ENCODE data around the gene PRKCE. TPM values are rescaled to one million over a fixed set of nuclear protein-coding genes. Genes with fewer than 3 reads are reported as not detected.

PRKCE gene
- total and polyA plus RNA-seq, 7 donors = 3.0 to 22.8 (median 16.1) TPM

- DNase-seq (no peak), ATAC-seq (no peak)
- intact Hi-C loops (cut with DNase I) = no loop called here
- no peaks in the 10 kb centered on the region for H3K9me3 ChIP-seq
- H3K27me3 ChIP-seq (ENCODE audit: insufficient read depth in 3 of 3, low read length in 2 of 3) = no peaks in the 10 kb centered on the region
- H3K36me3 ChIP-seq (ENCODE audit: insufficient read depth in 1 of 2, low read depth in 1 of 2) = no peaks in the 10 kb centered on the region
- TF ChIP-seq, protein P1, sequence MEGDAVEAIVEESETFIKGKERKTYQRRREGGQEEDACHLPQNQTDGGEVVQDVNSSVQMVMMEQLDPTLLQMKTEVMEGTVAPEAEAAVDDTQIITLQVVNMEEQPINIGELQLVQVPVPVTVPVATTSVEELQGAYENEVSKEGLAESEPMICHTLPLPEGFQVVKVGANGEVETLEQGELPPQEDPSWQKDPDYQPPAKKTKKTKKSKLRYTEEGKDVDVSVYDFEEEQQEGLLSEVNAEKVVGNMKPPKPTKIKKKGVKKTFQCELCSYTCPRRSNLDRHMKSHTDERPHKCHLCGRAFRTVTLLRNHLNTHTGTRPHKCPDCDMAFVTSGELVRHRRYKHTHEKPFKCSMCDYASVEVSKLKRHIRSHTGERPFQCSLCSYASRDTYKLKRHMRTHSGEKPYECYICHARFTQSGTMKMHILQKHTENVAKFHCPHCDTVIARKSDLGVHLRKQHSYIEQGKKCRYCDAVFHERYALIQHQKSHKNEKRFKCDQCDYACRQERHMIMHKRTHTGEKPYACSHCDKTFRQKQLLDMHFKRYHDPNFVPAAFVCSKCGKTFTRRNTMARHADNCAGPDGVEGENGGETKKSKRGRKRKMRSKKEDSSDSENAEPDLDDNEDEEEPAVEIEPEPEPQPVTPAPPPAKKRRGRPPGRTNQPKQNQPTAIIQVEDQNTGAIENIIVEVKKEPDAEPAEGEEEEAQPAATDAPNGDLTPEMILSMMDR (IDR thresholded peaks at IDR 0.05) = no peak
- no peak overlapping the region for H3K27ac ChIP-seq
- no peaks in the 10 kb centered on the region for H3K4me1 ChIP-seq
- no peak overlapping the region for H3K4me3 ChIP-seq
- 65 to 74% (median 72%) methylated on average over 3 of the region's 3 CpGs for WGBS, 3 donors
These were observed 247.3 kb downstream of the PRKCE start for GRCh38 chr2:45898819-45899218.

DNA sequence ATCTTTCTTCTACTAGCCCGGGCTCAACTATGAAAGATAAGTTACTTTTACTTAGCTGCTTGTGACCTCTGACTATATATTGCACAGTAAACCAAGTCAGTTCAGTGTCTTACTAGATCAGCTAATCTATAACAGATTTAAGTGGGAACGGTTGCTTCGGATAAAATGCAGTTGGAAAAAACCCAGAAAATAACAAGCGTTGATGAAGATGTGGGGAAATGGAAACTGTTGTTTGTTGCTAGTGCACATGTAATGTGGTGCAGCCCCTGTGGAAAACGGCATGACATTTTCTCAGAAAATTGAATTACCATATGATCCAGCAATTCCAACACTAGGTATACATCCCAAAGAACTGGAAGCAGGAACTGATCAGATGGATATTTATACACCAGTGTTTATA is 248.5 kb downstream of the PRKCE start:
- TF ChIP-seq, protein P1 (IDR thresholded peaks at IDR 0.05) = no peak
- ATAC-seq = no peak
- Histone ChIP-seq H3K9me3 (no peaks in the 10 kb centered on the region), H3K36me3 (ENCODE audit: insufficient read depth in 1 of 2, low read depth in 1 of 2) (no peaks in the 10 kb centered on the region), H3K4me1 (no peaks in the 10 kb centered on the region), H3K4me3 (no peak overlapping the region), H3K27me3 (ENCODE audit: insufficient read depth in 3 of 3, low read length in 2 of 3) (no peaks in the 10 kb centered on the region), H3K27ac (no peak overlapping the region)
- DNase-seq = no peak
- WGBS, 3 donors = 81 to 85% (median 85%) methylated on average over 5 of the region's 5 CpGs
- intact Hi-C loops (cut with DNase I) = no loop called here

GRCh38 chr2:45901468-45902032 is 250.1 kb downstream of the PRKCE start:
- H3K27ac ChIP-seq = no peak overlapping the region
- 91 to 97% (median 93%) methylated on average over 7 of the region's 7 CpGs for WGBS, 3 donors
- no peaks in the 10 kb centered on the region for H3K9me3 ChIP-seq
- DNase-seq = no peak
- ATAC-seq = no peak
- TF ChIP-seq, protein P1 (IDR thresholded peaks at IDR 0.05) = no peak
- no peaks in the 10 kb centered on the region for H3K4me1 ChIP-seq
- intact Hi-C loops (cut with DNase I) = no loop called here
- H3K4me3 ChIP-seq = no peak overlapping the region
- H3K36me3 ChIP-seq (ENCODE audit: insufficient read depth in 1 of 2, low read depth in 1 of 2) = no peaks in the 10 kb centered on the region
- H3K27me3 ChIP-seq (ENCODE audit: insufficient read depth in 3 of 3, low read length in 2 of 3) = no peaks in the 10 kb centered on the region

GRCh38 chr2:45902380-45902779 is 250.9 kb downstream of the PRKCE start:
- ATAC-seq = no peak
- Histone ChIP-seq H3K4me3 (no peak overlapping the region), H3K36me3 (ENCODE audit: insufficient read depth in 1 of 2, low read depth in 1 of 2) (no peaks in the 10 kb centered on the region), H3K9me3 (no peaks in the 10 kb centered on the region), H3K4me1 (no peaks in the 10 kb centered on the region), H3K27me3 (ENCODE audit: insufficient read depth in 3 of 3, low read length in 2 of 3) (no peaks in the 10 kb centered on the region), H3K27ac (no peak overlapping the region)
- intact Hi-C loops (cut with DNase I) = no loop called here
- no peak for DNase-seq
- TF ChIP-seq, protein P1 (IDR thresholded peaks at IDR 0.05) = no peak

DNA sequence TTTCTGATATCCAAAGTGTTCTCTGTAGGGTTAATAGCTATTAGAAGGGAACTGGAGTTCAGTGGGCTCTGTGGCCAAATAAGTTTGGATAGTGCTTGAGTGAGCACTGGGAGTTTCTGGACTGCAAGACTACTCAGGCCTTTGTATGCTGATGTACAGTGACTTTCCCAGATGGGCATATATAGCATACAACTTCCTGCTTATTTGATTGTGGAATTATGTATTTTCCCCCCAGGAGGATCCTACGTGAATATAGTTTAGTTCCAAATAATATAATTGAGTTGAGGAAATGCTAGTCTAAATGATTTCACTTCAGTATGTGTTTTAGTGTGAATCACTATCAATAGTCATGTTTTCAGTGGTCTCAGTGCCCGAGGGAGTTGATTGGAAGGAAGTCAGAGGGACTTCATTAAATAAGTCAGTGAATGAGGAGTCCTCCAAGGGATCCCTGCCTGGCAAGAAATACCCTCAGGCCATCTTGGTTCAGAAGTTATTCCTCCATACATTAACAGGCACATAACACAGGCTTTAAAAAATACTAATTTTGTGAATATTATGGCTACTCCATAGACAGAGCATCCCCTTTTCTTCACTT is 251.4 kb downstream of the PRKCE start:
- Histone ChIP-seq H3K9me3 (no peaks in the 10 kb centered on the region), H3K27ac (no peak overlapping the region), H3K4me3 (no peak overlapping the region), H3K4me1 (no peaks in the 10 kb centered on the region), H3K27me3 (ENCODE audit: insufficient read depth in 3 of 3, low read length in 2 of 3) (no peaks in the 10 kb centered on the region), H3K36me3 (ENCODE audit: insufficient read depth in 1 of 2, low read depth in 1 of 2) (no peaks in the 10 kb centered on the region)
- 75 to 89% (median 83%) methylated on average over 2 of the region's 2 CpGs for WGBS, 3 donors
- intact Hi-C loops (cut with DNase I) = no loop called here
- DNase-seq = no peak
- no peak for ATAC-seq
- TF ChIP-seq, protein P1 (IDR thresholded peaks at IDR 0.05) = no peak

All from psoas muscle (tissue), 8 donors.